HCT116 (cell line): Measurements from ENCODE around the gene MGP. TPM values are rescaled to one million over a fixed set of nuclear protein-coding genes. Genes with fewer than 3 reads are reported as not detected.

ENCODE experiments used
- ATAC-seq: fragments of 200-7000 bp; cut with Tn5 transposase; 2 replicates; pipeline ENCODE4 v1.9.1; 2020; ENCODE audit warnings: mild to moderate bottlenecking, moderate library complexity
- BruUV-seq: library from RNA; stranded (reverse); fragments of 400-500 nt; replicated peaks from 2 replicates; lab custom pipeline; 2021; lab: Mats Ljungman, UMichigan
- CTCF ChIA-PET: fragments of 300-600 bp; sonication (Branson Sonifier 250); formaldehyde crosslinking; loops from one replicate; lab custom pipeline; 2021; ENCODE audit warnings: antibody characterized with exemption; lab: Charles Lee
- POLR2A ChIA-PET: fragments of 300-600, 350-600 bp; sonication (Branson Sonifier 250); formaldehyde crosslinking; loops from one replicate; lab custom pipeline; 2021; ENCODE audit warnings: antibody characterized with exemption; lab: Charles Lee
- RAD21 ChIA-PET, 2 experiments: fragments of 300-600 bp; sonication (Branson Sonifier 250); formaldehyde crosslinking; loops; one replicate each; lab custom pipeline; 2023; ENCODE audit warnings: low total read pairs in 2 of 2; ENCODE audit not compliant: uncharacterized antibody in 2 of 2, unreplicated experiment in 2 of 2, low non-redundant PET in 1 of 2; lab: Charles Lee
- DNase-seq: peaks from one replicate; pipeline ENCODE4 v3.0.0-alpha.2; 2010; ENCODE audit warnings: low read depth, low spot score
- H2AFZ ChIP-seq: fragments of 200-600 bp; shearing (Covaris generic), sonication (generic); 2 replicates; pipeline ENCODE4 v1.6.1; 2017; ENCODE audit warnings: low read depth, mixed run types, mixed read lengths, antibody characterized with exemption, low read length; ENCODE audit not compliant: poor library complexity, severe bottlenecking
- H3K27ac ChIP-seq: 2 replicates; pipeline ENCODE4 v1.5.1; 2012; ENCODE audit warnings: low read depth, low read length
- H3K27me3 ChIP-seq: fragments of 200-600 bp; sonication (generic); 2 replicates; pipeline ENCODE4 v1.6.1; 2016; ENCODE audit warnings: mixed run types, low read length, mixed read lengths; ENCODE audit not compliant: insufficient read depth
- H3K36me3 ChIP-seq, 2 experiments: fragments of 200-500 bp in 1 of 2; fragments of 200-600 bp in 1 of 2; sonication (Bioruptor generic) in 1 of 2; sonication (generic) in 1 of 2; 2 replicates each; pipeline versions ENCODE4 v1.5.1 to v1.6.1; 2014 to 2016; ENCODE audit warnings: low read length in 2 of 2, inconsistent platforms in 1 of 2, mixed read lengths in 1 of 2, mixed run types in 1 of 2; ENCODE audit not compliant: insufficient read depth in 2 of 2, control insufficient read depth in 1 of 2
- H3K4me1 ChIP-seq, 2 experiments: fragments of 200-600 bp in 1 of 2; sonication (generic) in 1 of 2; 2 replicates each; pipeline versions ENCODE4 v1.5.1 to v1.6.1; 2012 to 2017; ENCODE audit warnings: low read length in 2 of 2, inconsistent platforms in 1 of 2, mild to moderate bottlenecking in 1 of 2, mixed read lengths in 1 of 2, mixed run types in 1 of 2, moderate library complexity in 1 of 2; ENCODE audit not compliant: insufficient read depth in 2 of 2, control insufficient read depth in 1 of 2
- H3K4me2 ChIP-seq: fragments of 200-600 bp; sonication (generic); 2 replicates; pipeline ENCODE4 v1.6.1; 2017; ENCODE audit warnings: mixed run types, low read length, mixed read lengths
- H3K4me3 ChIP-seq, 2 experiments: fragments of 200-600 bp in 1 of 2; sonication (generic) in 1 of 2; replicated peaks in 1 of 2; 2 replicates each; pipeline ENCODE4 v1.5.1; 2011 to 2016; ENCODE audit warnings: low read length in 2 of 2, control low read depth in 1 of 2, low read depth in 1 of 2, mild to moderate bottlenecking in 1 of 2, mixed read lengths in 1 of 2, mixed run types in 1 of 2
- H3K79me2 ChIP-seq: fragments of 200-600 bp; sonication (generic); 2 replicates; pipeline ENCODE4 v1.6.1; 2017; ENCODE audit warnings: mild to moderate bottlenecking, mixed run types, low read length, moderate library complexity, mixed read lengths; ENCODE audit not compliant: insufficient read depth
- H3K9ac ChIP-seq: fragments of 200-600 bp; sonication (generic); 2 replicates; pipeline ENCODE4 v1.6.1; 2016; ENCODE audit warnings: low read length, mixed read lengths
- H3K9me2 ChIP-seq: fragments of 200-600 bp; sonication (generic), shearing (Covaris generic); 2 replicates; pipeline ENCODE4 v1.6.1; 2017; ENCODE audit warnings: mixed run types, mild to moderate bottlenecking, moderate library complexity; ENCODE audit not compliant: insufficient read depth
- H3K9me3 ChIP-seq, 2 experiments: fragments of 200-500 bp in 1 of 2; fragments of 200-600 bp in 1 of 2; sonication (Bioruptor generic) in 1 of 2; sonication (generic) in 1 of 2; 2 replicates each; pipeline ENCODE4 v1.6.1; 2014 to 2017; ENCODE audit warnings: low read length in 2 of 2, mixed read lengths in 2 of 2, inconsistent platforms in 1 of 2, low read depth in 1 of 2, mild to moderate bottlenecking in 1 of 2, mixed run types in 1 of 2, moderate library complexity in 1 of 2; ENCODE audit not compliant: control insufficient read depth in 1 of 2, insufficient read depth in 1 of 2
- H4K20me1 ChIP-seq: fragments of 200-600 bp; sonication (generic), shearing (Covaris generic); 2 replicates; pipeline ENCODE4 v1.6.1; 2017; ENCODE audit warnings: mixed run types, mild to moderate bottlenecking, moderate library complexity; ENCODE audit not compliant: insufficient read depth
- CEBPB ChIP-seq: IDR thresholded peaks from 2 replicates; pipeline ENCODE4 v1.6.1; 2012; ENCODE audit warnings: low read depth
- EGR1 ChIP-seq: IDR thresholded peaks from 2 replicates; pipeline ENCODE4 v1.6.1; 2012; ENCODE audit warnings: low read depth
- ELF1 ChIP-seq: IDR thresholded peaks from 2 replicates; pipeline ENCODE4 v1.6.1; 2012; ENCODE audit warnings: low read depth, borderline replicate concordance
- EZH2 ChIP-seq: fragments of 200-600 bp; sonication (generic); IDR thresholded peaks from 2 replicates; pipeline ENCODE4 v1.6.1; 2017; ENCODE audit warnings: antibody characterized with exemption, mixed run types
- EZH2phosphoT487 ChIP-seq: fragments of 200-600 bp; IDR thresholded peaks from 2 replicates; pipeline ENCODE4 v1.6.1; 2018; ENCODE audit warnings: antibody characterized with exemption, borderline replicate concordance
- FOSL1 ChIP-seq: IDR thresholded peaks from 2 replicates; pipeline ENCODE4 v1.6.1; 2012; ENCODE audit warnings: low read depth
- JUND ChIP-seq: IDR thresholded peaks from 2 replicates; pipeline ENCODE4 v1.6.1; 2012
- POLR2A ChIP-seq: IDR thresholded peaks from 2 replicates; pipeline ENCODE4 v1.7.0; 2011; ENCODE audit warnings: borderline replicate concordance; ENCODE audit not compliant: insufficient read depth, insufficient read length; ENCODE audit errors: extremely low read depth
- POLR2AphosphoS5 ChIP-seq: IDR thresholded peaks from 2 replicates; pipeline ENCODE4 v1.6.1; 2011; ENCODE audit warnings: mild to moderate bottlenecking, low read depth, low read length, moderate library complexity
- RAD21 ChIP-seq: IDR thresholded peaks from 2 replicates; pipeline ENCODE4 v1.6.1; 2012; ENCODE audit warnings: low read depth, mild to moderate bottlenecking
- SP1 ChIP-seq: IDR thresholded peaks from 2 replicates; pipeline ENCODE4 v1.6.1; 2012; ENCODE audit warnings: low read depth
- SRF ChIP-seq: IDR thresholded peaks from 2 replicates; pipeline ENCODE4 v1.6.1; 2012; ENCODE audit warnings: low read depth
- TCF7L2 ChIP-seq: IDR thresholded peaks from 2 replicates; pipeline ENCODE4 v1.7.0; 2011; ENCODE audit warnings: borderline replicate concordance, inconsistent platforms; ENCODE audit not compliant: insufficient read depth, insufficient read length; ENCODE audit errors: extremely low read depth
- ZFX ChIP-seq: fragments of 450-650 bp; IDR thresholded peaks from 2 replicates; pipeline ENCODE4 v1.6.1; 2017
- ZNF274 ChIP-seq: fragments of 200-500 bp; sonication (Bioruptor generic); IDR thresholded peaks from 2 replicates; pipeline ENCODE4 v1.6.1; 2014; ENCODE audit warnings: mild to moderate bottlenecking, low read depth, low read length, inconsistent platforms
- intact Hi-C: fragments of 100-400 bp; cut with micrococcal nuclease; formaldehyde crosslinking; loops from 2 replicates; pipeline ENCODE4 v1.10.0; 2022
- total RNA-seq: library from RNA; stranded (reverse); gene quantifications from one replicate; pipeline ENCODE4 v1.2.1, GENCODE V29; 2021; ENCODE audit not compliant: unreplicated experiment
- TF ChIP-seq, protein P1 (sequence below): IDR thresholded peaks from 2 replicates; pipeline ENCODE4 v1.6.1; 2012; ENCODE audit warnings: low read depth
- TF ChIP-seq, protein P2 (sequence below): IDR thresholded peaks from 2 replicates; pipeline ENCODE4 v1.6.1; 2012
- TF ChIP-seq, protein P3 (sequence below): IDR thresholded peaks from 2 replicates; pipeline ENCODE4 v1.6.1; 2012

MGP gene
- total RNA-seq, 1 experiment from 2014 or later, result 1.3 TPM

DNA sequence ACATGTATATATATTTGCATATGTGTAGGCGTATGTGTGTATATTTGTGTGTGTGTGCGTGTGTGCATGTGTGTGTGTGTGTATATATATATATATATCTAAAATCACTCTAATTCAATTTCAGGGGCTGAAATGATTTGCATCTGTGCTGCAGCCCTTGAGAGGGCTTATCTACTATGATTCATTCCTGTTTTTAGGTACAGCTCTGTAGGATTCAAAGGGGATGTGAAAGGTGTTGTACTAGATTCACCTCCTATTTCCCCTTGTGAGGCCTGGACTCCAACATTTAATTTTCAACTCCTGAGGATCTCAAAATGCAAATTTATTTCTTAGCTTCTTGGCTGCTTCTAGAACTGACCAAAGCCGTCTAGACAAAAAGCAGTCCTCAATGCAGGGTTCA lies 41.6 kb upstream of the MGP start:
- CTCF ChIA-PET, result no interaction called here
- no peaks in the 10 kb centered on the region for H3K9me3 ChIP-seq
- H3K27me3 ChIP-seq, result no peaks in the 10 kb centered on the region
- H3K4me3 ChIP-seq, result no peak overlapping the region
- POLR2A ChIA-PET, result no interaction called here
- H3K9ac ChIP-seq, result no peak overlapping the region
- peaks cover 16 to 23% of the 10 kb centered on the region in 2 experiments; a peak in 3 of 4 replicates for H3K4me1 ChIP-seq
- no peak for TF ChIP-seq EZH2
- TF ChIP-seq POLR2A, result no peak
- TF ChIP-seq ELF1, result no peak
- TF ChIP-seq, protein P1, sequence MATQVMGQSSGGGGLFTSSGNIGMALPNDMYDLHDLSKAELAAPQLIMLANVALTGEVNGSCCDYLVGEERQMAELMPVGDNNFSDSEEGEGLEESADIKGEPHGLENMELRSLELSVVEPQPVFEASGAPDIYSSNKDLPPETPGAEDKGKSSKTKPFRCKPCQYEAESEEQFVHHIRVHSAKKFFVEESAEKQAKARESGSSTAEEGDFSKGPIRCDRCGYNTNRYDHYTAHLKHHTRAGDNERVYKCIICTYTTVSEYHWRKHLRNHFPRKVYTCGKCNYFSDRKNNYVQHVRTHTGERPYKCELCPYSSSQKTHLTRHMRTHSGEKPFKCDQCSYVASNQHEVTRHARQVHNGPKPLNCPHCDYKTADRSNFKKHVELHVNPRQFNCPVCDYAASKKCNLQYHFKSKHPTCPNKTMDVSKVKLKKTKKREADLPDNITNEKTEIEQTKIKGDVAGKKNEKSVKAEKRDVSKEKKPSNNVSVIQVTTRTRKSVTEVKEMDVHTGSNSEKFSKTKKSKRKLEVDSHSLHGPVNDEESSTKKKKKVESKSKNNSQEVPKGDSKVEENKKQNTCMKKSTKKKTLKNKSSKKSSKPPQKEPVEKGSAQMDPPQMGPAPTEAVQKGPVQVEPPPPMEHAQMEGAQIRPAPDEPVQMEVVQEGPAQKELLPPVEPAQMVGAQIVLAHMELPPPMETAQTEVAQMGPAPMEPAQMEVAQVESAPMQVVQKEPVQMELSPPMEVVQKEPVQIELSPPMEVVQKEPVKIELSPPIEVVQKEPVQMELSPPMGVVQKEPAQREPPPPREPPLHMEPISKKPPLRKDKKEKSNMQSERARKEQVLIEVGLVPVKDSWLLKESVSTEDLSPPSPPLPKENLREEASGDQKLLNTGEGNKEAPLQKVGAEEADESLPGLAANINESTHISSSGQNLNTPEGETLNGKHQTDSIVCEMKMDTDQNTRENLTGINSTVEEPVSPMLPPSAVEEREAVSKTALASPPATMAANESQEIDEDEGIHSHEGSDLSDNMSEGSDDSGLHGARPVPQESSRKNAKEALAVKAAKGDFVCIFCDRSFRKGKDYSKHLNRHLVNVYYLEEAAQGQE, result no peak
- TF ChIP-seq, protein P2, sequence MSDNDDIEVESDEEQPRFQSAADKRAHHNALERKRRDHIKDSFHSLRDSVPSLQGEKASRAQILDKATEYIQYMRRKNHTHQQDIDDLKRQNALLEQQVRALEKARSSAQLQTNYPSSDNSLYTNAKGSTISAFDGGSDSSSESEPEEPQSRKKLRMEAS, result no peak
- no peak for TF ChIP-seq EZH2phosphoT487
- no peak for TF ChIP-seq SP1
- TF ChIP-seq RAD21, result no peak
- no peak for TF ChIP-seq ZFX
- TF ChIP-seq SRF, result no peak
- TF ChIP-seq, protein P3, sequence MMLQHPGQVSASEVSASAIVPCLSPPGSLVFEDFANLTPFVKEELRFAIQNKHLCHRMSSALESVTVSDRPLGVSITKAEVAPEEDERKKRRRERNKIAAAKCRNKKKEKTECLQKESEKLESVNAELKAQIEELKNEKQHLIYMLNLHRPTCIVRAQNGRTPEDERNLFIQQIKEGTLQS, result no peak
- no peak for TF ChIP-seq CEBPB
- no peak for TF ChIP-seq EGR1
- no peak for TF ChIP-seq ZNF274
- no peak for TF ChIP-seq TCF7L2
- TF ChIP-seq JUND, result no peak
- TF ChIP-seq POLR2AphosphoS5, result no peak
- no peak for TF ChIP-seq FOSL1
- H4K20me1 ChIP-seq, result no peaks in the 10 kb centered on the region
- H3K4me2 ChIP-seq, result no peak overlapping the region
- no peak overlapping the region for H2AFZ ChIP-seq
- H3K9me2 ChIP-seq, result no peaks in the 10 kb centered on the region
- H3K79me2 ChIP-seq, result no peaks in the 10 kb centered on the region
- no peaks in the 10 kb centered on the region for H3K36me3 ChIP-seq
- ATAC-seq (no peak), DNase-seq (no peak)
- intact Hi-C loops, result no loop called here
- RAD21 ChIA-PET, result interaction anchor here in 1 of 2 experiments (0.6 kb wide), 1 partner anchor 601 kb away, joined by 3 read pairs; no protein-coding TSS in a partner anchor
- no peak overlapping the region for H3K27ac ChIP-seq
- no TSS peak for BruUV-seq
